GM12865 (cell line): ENCODE data around the gene CXCR3.

Experiments used
- DNase-seq: peaks from one replicate; pipeline ENCODE4 v3.0.0; 2010; ENCODE audit warnings: low read depth
- H3K4me3 ChIP-seq: 2 replicates; pipeline ENCODE4 v1.5.1; 2011; ENCODE audit warnings: mild to moderate bottlenecking, low read depth, low read length, control low read depth
- TF ChIP-seq, protein P1 (sequence below): IDR thresholded peaks from 2 replicates; pipeline ENCODE4 v1.5.1; 2011; ENCODE audit warnings: low read length, control low read depth, low read depth, inconsistent platforms; ENCODE audit not compliant: insufficient read depth; ENCODE audit errors: missing control alignments

Gene CXCR3

DNA sequence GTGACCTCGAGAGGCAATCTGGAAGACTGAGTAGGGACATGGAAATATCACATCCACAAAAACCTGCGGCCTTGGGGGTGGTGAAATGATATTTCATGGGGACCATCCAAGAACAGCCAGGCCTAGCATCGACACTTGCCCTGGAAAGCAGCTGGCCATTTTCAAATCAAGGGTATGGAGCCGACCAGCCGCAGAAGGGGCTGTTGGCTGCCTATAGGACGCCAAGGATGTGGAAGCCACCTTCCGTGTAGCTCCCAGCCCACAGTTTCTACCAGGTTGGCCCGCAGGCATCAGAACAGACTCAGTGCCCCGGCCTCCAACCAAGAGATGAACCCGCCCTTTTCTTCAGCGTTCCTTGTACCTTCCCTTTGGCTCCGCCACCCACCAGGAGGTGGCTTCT is 43.6 kb upstream of the CXCR3 start:
- DNase-seq, result no peak
- TF ChIP-seq, protein P1, sequence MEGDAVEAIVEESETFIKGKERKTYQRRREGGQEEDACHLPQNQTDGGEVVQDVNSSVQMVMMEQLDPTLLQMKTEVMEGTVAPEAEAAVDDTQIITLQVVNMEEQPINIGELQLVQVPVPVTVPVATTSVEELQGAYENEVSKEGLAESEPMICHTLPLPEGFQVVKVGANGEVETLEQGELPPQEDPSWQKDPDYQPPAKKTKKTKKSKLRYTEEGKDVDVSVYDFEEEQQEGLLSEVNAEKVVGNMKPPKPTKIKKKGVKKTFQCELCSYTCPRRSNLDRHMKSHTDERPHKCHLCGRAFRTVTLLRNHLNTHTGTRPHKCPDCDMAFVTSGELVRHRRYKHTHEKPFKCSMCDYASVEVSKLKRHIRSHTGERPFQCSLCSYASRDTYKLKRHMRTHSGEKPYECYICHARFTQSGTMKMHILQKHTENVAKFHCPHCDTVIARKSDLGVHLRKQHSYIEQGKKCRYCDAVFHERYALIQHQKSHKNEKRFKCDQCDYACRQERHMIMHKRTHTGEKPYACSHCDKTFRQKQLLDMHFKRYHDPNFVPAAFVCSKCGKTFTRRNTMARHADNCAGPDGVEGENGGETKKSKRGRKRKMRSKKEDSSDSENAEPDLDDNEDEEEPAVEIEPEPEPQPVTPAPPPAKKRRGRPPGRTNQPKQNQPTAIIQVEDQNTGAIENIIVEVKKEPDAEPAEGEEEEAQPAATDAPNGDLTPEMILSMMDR, result no peak
- no peak overlapping the region for H3K4me3 ChIP-seq

DNA sequence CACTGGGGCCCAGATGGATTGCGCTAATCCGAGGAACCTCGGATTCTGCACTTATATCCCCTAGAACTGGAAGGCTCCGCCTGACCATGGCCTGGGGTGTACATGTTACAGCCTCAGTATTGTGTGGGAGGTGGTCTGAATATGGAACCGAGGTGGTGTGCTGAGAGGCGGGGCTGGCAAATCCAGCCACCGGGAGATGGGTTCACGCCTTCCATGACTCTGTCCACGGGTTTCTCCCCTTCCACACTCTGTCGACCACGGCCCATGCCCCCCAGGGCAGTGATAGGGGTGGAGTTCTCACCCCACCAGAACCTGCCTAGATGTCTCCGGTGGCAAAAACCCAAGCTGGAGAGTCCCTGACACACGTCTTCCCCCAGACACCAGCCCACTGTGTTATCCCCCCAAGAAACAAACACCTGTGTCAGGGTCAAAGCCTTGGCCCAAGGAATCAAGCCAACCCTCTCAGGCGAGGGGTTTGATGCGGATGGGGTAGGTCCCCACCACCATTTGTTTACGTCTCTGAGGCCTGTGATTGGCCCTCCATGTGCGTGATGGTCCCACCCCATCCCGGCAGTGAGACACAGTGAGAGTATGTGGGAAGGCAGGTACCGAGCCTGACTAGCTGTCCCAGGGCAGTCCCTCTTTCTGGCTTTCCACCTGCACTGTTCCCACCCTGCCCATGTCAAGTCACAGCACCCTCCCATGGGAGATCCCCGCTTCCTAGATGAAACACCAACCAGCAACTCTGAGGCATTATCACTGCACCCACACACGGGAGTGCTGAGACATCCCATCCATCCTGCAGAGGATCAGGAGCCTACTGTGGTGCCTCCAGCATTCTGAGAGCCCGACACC is 42.5 kb upstream of the CXCR3 start:
- no peak overlapping the region for H3K4me3 ChIP-seq
- no peak for DNase-seq
- TF ChIP-seq, protein P1, result no peak

DNA sequence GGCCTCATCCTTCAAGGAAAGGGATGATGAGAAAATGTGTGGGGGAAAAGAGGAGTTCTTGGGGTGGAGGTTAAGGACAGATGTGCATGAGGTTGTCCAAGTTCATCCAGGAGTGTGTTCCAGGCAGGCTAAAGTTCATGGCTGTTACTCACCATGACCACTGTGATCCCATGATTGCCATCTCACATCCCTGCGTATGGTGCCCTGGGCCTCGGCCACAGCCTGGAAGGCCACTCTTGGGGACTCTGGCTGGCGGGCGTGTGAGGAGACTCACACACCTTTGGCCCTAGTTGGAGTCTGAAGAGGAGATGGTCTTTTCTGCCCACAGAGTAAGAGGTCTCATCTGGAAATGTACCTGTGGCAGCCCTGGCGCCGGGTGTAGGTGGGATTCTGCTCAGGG is 41.6 kb upstream of the CXCR3 start:
- no peak for DNase-seq
- TF ChIP-seq, protein P1, result no peak
- no peak overlapping the region for H3K4me3 ChIP-seq

GRCh38 chrX:71659342-71659741 is 41.0 kb upstream of the CXCR3 start:
- DNase-seq, result no peak
- TF ChIP-seq, protein P1, result no peak
- H3K4me3 ChIP-seq, result no peak overlapping the region

- no peak for DNase-seq
- H3K4me3 ChIP-seq, result no peak overlapping the region
- TF ChIP-seq, protein P1, result no peak
Measured at GRCh38 chrX:71657267-71657666, 39.0 kb upstream of the CXCR3 start.

DNA sequence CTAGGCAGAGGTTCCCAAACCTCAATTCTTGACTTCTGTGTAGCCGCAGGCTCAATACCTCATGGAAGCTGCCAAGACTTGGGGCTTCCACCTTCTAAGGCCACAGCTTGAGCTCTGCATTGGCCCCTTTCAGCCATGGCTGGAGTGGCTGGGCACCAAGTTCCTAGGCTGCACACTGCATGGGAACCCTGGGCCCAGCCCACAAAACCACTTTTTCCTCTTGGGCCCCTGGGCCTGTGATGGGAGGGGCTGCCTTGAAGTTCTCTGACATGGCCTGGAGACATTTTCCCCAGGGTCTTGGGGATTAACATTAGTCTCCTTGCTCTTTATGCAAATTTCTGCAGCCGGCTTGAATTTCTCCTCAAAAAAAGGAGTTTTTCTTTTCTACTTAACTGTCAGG is 35.0 kb upstream of the CXCR3 start:
- TF ChIP-seq, protein P1, result no peak
- H3K4me3 ChIP-seq, result no peak overlapping the region
- DNase-seq, result no peak

DNA sequence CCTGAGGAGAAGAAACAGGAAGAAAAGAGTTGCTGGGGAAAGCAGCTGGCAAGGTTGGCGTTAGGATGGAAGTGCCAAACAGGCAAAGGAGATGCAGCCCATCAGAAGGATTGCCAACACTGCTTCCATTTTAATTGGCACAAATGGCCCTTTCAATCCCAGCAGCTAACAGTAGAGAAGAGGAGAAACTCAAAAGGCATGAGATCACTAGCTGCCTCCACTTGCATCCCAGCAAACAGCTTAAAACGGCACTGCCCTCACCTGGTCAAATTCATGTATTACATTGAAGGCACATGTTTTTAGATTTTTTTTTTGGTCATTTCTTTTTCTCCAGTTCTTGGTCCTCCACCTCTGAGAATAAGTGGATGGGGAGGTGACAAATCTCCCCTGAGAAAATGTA is 34.1 kb upstream of the CXCR3 start:
- DNase-seq, result peak; percentile 71
- TF ChIP-seq, protein P1, result peak; percentile 52
- no peak overlapping the region for H3K4me3 ChIP-seq
